K562 (cell line): ENCODE measurements around the gene DBP. TPM values are rescaled to one million over a fixed set of nuclear protein-coding genes. Genes with fewer than 3 reads are reported as not detected.

Experiments used
- CSDE1 ChIP-seq, 2 experiments: fragments of 450-650 bp; IDR thresholded peaks; 2 replicates each; pipeline ENCODE4 v1.6.1; 2016; ENCODE audit warnings: mild to moderate bottlenecking in 1 of 2
- ESRRA ChIP-seq: fragments of 450-650 bp; IDR thresholded peaks from 2 replicates; pipeline ENCODE4 v1.6.1; 2014; ENCODE audit warnings: low read depth, mild to moderate bottlenecking, moderate library complexity, borderline replicate concordance
- KAT2B ChIP-seq: IDR thresholded peaks from one replicate; pipeline ENCODE4 v1.6.1; 2012; ENCODE audit warnings: low read depth, mild to moderate bottlenecking, control low read depth, inconsistent platforms, low read length, moderate library complexity
- KAT8 ChIP-seq: fragments of 450-650 bp; IDR thresholded peaks from 2 replicates; pipeline ENCODE4 v1.6.1; 2016; ENCODE audit warnings: low read depth, mild to moderate bottlenecking
- NCOA2 ChIP-seq, 2 experiments: fragments of 450-650 bp; IDR thresholded peaks; 2 replicates each; pipeline ENCODE4 v1.6.1; 2018; ENCODE audit warnings: mild to moderate bottlenecking in 2 of 2, moderate library complexity in 1 of 2; ENCODE audit not compliant: partially characterized antibody in 2 of 2
- POU5F1 ChIP-seq: fragments of 150-350 bp; IDR thresholded peaks from 2 replicates; pipeline ENCODE4 v1.6.1; 2014; ENCODE audit warnings: borderline replicate concordance, low read length, low read depth, mild to moderate bottlenecking; ENCODE audit not compliant: partially characterized antibody
- PRMT5 ChIP-seq: sonication (generic); formaldehyde crosslinking; IDR thresholded peaks from 2 replicates; pipeline ENCODE4 v1.5.0; 2020; ENCODE audit warnings: missing genetic modification reagents
- RAD21 ChIP-seq, 2 experiments: fragments of 250-450 bp in 1 of 2; fragments of 450-650 bp in 1 of 2; sonication (Bioruptor Pico) in 1 of 2; formaldehyde crosslinking in 1 of 2; IDR thresholded peaks in 1 of 2; conservative IDR thresholded peaks in 1 of 2; 2 replicates each; pipeline versions ENCODE4 v1.4.0 to v1.8.0; 2020 to 2022; ENCODE audit warnings: mild to moderate bottlenecking in 2 of 2, moderate library complexity in 1 of 2
- RB1 ChIP-seq: fragments of 450-650 bp; IDR thresholded peaks from 2 replicates; pipeline ENCODE4 v1.6.1; 2017; ENCODE audit warnings: low read depth, mild to moderate bottlenecking
- SMARCA5 ChIP-seq: fragments of 450-650 bp; IDR thresholded peaks from 2 replicates; pipeline ENCODE4 v1.6.1; 2016
- SNIP1 ChIP-seq: fragments of 450-650 bp; IDR thresholded peaks from 2 replicates; pipeline ENCODE4 v1.7.1; 2017; ENCODE audit warnings: low read depth, mild to moderate bottlenecking
- TAL1 ChIP-seq: fragments of 450-650 bp; IDR thresholded peaks from 2 replicates; pipeline ENCODE4 v1.6.1; 2016; ENCODE audit warnings: mild to moderate bottlenecking
- ZFX ChIP-seq: sonication (generic); formaldehyde crosslinking; IDR thresholded peaks from 2 replicates; pipeline ENCODE4 v1.8.0; 2022; ENCODE audit warnings: mild to moderate bottlenecking, missing genetic modification reagents, moderate library complexity
- polyA plus RNA-seq, 8 experiments: library from polyadenylated mRNA; depleted of rRNA in 4 of 8; stranded (reverse) in 5 of 8; unstranded in 3 of 8; fragments of >200 nt; fragmentation: Nextera tagmentation in 2 of 8; fragmentation: Illumina TruSeq in 1 of 8; extraction: Ambion mirVana in 2 of 8; extraction: Trizol in 1 of 8; gene quantifications; 2 replicates each; pipeline versions ENCODE4 v1.2.1 to v1.2.3, GENCODE V29; 2011 to 2014; ENCODE audit warnings: inconsistent platforms in 1 of 8, missing spikeins in 1 of 8
- total RNA-seq, 7 experiments: library from RNA; depleted of rRNA in 6 of 7; stranded (reverse); fragments of >200 nt in 6 of 7; fragmentation: Illumina TruSeq in 2 of 7; extraction: Trizol in 2 of 7; gene quantifications; 2 replicates each; pipeline versions ENCODE4 v1.2.1 to v1.2.3, GENCODE V29; 2011 to 2021; ENCODE audit warnings: low replicate concordance in 1 of 7
- TF ChIP-seq, protein P1 (sequence below): conservative IDR thresholded peaks from 2 replicates; pipeline ENCODE4 v1.6.1; 2011; ENCODE audit warnings: low read depth, mild to moderate bottlenecking, low read length; ENCODE audit not compliant: control insufficient read depth
- TF ChIP-seq, protein P2 (sequence below), 2 experiments: fragments of 450-650 bp; IDR thresholded peaks; 2 replicates each; pipeline ENCODE4 v1.6.1; 2018; ENCODE audit warnings: mild to moderate bottlenecking in 2 of 2, low read depth in 1 of 2; ENCODE audit not compliant: partially characterized antibody in 2 of 2
- TF ChIP-seq, protein P3 (sequence below): sonication (generic); formaldehyde crosslinking; IDR thresholded peaks from 2 replicates; pipeline ENCODE4 v1.8.1; 2023; ENCODE audit warnings: mild to moderate bottlenecking, missing genetic modification reagents
- TF ChIP-seq, protein P4 (sequence below): sonication (generic); formaldehyde crosslinking; IDR thresholded peaks from 2 replicates; pipeline ENCODE4 v1.8.1; 2023; ENCODE audit warnings: mild to moderate bottlenecking, missing genetic modification reagents, moderate library complexity

DBP gene
- total and polyA plus RNA-seq, 9 of the 15 experiments (the other 6 are each of a cell fraction or from before 2014, with no cell fraction given): 0.25 to 5.5 (median 1.8) TPM

DNA sequence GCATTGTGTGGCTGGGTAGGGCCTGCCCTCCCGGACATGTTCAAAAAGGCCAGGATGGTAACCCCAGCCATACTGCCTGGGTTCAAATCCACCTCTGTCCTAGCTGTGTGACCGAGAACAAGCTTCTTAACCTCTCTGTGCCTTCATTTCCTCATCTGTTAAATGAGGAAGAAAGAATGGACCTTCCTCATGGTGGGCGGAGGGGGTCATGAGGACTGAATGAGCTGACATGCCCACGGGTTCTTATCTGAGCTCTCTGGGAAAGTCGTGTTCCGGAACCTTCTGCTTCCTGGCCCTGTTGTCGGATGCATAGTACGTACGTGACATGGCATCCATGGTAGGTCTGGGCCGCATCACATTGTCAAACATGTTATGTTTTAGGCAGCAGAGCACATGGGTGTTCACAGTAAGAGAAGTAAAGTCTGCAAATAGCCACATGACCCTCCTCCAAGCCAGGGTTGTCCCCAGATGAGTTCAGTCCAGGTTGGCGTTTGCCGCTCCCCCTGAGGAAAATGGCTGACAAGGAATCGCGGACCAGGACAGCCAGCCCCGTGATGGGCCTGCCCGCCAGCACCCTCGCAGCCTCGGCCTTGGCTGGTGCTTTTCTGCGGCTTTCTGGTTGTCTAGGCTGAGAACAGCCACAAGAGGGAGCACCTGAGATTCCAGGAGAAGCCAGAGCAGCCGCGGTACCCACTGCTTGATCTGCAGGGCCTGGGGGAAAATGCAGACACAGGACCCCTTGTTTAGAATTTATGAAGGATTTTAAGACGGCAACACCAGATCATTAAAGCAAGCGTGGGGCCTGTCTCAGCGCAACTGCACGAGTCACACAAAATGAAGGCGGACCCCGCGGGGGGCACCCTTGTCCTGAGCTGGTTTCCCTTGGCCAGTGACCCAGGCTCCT is 38.0 kb upstream of the DBP start (continued):
- TF ChIP-seq, protein P1, sequence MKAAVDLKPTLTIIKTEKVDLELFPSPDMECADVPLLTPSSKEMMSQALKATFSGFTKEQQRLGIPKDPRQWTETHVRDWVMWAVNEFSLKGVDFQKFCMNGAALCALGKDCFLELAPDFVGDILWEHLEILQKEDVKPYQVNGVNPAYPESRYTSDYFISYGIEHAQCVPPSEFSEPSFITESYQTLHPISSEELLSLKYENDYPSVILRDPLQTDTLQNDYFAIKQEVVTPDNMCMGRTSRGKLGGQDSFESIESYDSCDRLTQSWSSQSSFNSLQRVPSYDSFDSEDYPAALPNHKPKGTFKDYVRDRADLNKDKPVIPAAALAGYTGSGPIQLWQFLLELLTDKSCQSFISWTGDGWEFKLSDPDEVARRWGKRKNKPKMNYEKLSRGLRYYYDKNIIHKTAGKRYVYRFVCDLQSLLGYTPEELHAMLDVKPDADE: 0 out of 2 replicates have a peak, but pooled peaks have one; percentile 36
- TF ChIP-seq RB1: 0 out of 2 replicates have a peak, but pooled peaks have one; percentile 27
- no peak for TF ChIP-seq SMARCA5
- TF ChIP-seq, protein P2, sequence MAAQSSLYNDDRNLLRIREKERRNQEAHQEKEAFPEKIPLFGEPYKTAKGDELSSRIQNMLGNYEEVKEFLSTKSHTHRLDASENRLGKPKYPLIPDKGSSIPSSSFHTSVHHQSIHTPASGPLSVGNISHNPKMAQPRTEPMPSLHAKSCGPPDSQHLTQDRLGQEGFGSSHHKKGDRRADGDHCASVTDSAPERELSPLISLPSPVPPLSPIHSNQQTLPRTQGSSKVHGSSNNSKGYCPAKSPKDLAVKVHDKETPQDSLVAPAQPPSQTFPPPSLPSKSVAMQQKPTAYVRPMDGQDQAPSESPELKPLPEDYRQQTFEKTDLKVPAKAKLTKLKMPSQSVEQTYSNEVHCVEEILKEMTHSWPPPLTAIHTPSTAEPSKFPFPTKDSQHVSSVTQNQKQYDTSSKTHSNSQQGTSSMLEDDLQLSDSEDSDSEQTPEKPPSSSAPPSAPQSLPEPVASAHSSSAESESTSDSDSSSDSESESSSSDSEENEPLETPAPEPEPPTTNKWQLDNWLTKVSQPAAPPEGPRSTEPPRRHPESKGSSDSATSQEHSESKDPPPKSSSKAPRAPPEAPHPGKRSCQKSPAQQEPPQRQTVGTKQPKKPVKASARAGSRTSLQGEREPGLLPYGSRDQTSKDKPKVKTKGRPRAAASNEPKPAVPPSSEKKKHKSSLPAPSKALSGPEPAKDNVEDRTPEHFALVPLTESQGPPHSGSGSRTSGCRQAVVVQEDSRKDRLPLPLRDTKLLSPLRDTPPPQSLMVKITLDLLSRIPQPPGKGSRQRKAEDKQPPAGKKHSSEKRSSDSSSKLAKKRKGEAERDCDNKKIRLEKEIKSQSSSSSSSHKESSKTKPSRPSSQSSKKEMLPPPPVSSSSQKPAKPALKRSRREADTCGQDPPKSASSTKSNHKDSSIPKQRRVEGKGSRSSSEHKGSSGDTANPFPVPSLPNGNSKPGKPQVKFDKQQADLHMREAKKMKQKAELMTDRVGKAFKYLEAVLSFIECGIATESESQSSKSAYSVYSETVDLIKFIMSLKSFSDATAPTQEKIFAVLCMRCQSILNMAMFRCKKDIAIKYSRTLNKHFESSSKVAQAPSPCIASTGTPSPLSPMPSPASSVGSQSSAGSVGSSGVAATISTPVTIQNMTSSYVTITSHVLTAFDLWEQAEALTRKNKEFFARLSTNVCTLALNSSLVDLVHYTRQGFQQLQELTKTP (IDR thresholded peaks at IDR 0.05; ENCODE audit: low read depth in 1 of 2, partially characterized antibody in 2 of 2): no peak
- TF ChIP-seq PRMT5: no peak
- peak; percentile 52 for TF ChIP-seq ZFX (CRISPR knock-in tag)
- no peak for TF ChIP-seq KAT8
- TF ChIP-seq POU5F1: no peak
- TF ChIP-seq NCOA2 (IDR thresholded peaks at IDR 0.05; ENCODE audit: partially characterized antibody in 2 of 2): no peak
- TF ChIP-seq, protein P3, sequence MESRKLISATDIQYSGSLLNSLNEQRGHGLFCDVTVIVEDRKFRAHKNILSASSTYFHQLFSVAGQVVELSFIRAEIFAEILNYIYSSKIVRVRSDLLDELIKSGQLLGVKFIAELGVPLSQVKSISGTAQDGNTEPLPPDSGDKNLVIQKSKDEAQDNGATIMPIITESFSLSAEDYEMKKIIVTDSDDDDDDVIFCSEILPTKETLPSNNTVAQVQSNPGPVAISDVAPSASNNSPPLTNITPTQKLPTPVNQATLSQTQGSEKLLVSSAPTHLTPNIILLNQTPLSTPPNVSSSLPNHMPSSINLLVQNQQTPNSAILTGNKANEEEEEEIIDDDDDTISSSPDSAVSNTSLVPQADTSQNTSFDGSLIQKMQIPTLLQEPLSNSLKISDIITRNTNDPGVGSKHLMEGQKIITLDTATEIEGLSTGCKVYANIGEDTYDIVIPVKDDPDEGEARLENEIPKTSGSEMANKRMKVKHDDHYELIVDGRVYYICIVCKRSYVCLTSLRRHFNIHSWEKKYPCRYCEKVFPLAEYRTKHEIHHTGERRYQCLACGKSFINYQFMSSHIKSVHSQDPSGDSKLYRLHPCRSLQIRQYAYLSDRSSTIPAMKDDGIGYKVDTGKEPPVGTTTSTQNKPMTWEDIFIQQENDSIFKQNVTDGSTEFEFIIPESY (CRISPR knock-in tag): 0 out of 2 replicates have a peak, but pooled peaks have one; percentile 15
- TF ChIP-seq, protein P4, sequence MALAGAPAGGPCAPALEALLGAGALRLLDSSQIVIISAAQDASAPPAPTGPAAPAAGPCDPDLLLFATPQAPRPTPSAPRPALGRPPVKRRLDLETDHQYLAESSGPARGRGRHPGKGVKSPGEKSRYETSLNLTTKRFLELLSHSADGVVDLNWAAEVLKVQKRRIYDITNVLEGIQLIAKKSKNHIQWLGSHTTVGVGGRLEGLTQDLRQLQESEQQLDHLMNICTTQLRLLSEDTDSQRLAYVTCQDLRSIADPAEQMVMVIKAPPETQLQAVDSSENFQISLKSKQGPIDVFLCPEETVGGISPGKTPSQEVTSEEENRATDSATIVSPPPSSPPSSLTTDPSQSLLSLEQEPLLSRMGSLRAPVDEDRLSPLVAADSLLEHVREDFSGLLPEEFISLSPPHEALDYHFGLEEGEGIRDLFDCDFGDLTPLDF (CRISPR knock-in tag): no peak
- no peak for TF ChIP-seq TAL1
- peak; percentile 69 for TF ChIP-seq ESRRA
- TF ChIP-seq KAT2B: no peak
- no peak for TF ChIP-seq SNIP1
- TF ChIP-seq RAD21 (CRISPR knock-in tag; conservative IDR thresholded peaks at IDR 0.05 in 1 of 2, IDR thresholded peaks at IDR 0.05 in 1 of 2): peak; percentile 80 to 88
- no peak for TF ChIP-seq CSDE1 (IDR thresholded peaks at IDR 0.05)
